K562 (cell line): ENCODE results near the gene AGAP1.
"Not testable (repeated sequence)": the region's sequence is repeated elsewhere in the genome, so short reads cannot be mapped to it uniquely, and the experiment has no call there.

Experiments
- ATF1 ChIP-seq, 2 experiments: fragments of 450-650 bp in 1 of 2; IDR thresholded peaks; 2 replicates each; pipeline ENCODE4 v1.6.1; 2016; ENCODE audit warnings: missing compliant biosample characterization in 1 of 2, missing genetic modification characterization in 1 of 2
- CBFA2T3 ChIP-seq: fragments of 450-650 bp; IDR thresholded peaks from 2 replicates; pipeline ENCODE4 v1.6.1; 2017
- CTCF ChIP-seq, 3 experiments: IDR thresholded peaks in 2 of 3; conservative IDR thresholded peaks in 1 of 3; 2 replicates each; pipeline ENCODE4 v1.5.1; 2011 to 2012; ENCODE audit warnings: low read length in 3 of 3, mild to moderate bottlenecking in 3 of 3, control low read depth in 2 of 3, improper control_type of control experiment in 1 of 3, inconsistent platforms in 1 of 3, low read depth in 1 of 3, mixed read lengths in 1 of 3, moderate library complexity in 1 of 3; ENCODE audit not compliant: insufficient read depth in 2 of 3
- EGR1 ChIP-seq: fragments of 450-650 bp; conservative IDR thresholded peaks from 2 replicates; pipeline ENCODE4 v1.6.1; 2017; ENCODE audit warnings: mild to moderate bottlenecking
- EZH2 ChIP-seq: IDR thresholded peaks from 2 replicates; pipeline ENCODE4 v1.6.1; 2012; ENCODE audit warnings: low read depth, mild to moderate bottlenecking, inconsistent platforms, low read length, borderline replicate concordance
- TCF7 ChIP-seq: sonication (generic); IDR thresholded peaks from 2 replicates; pipeline ENCODE4 v1.6.1; 2016; ENCODE audit warnings: antibody characterized with exemption, borderline replicate concordance
- TEAD4 ChIP-seq, 2 experiments: sonication (generic) in 1 of 2; formaldehyde crosslinking in 1 of 2; IDR thresholded peaks; 2 replicates each; pipeline versions ENCODE4 v1.6.1 to v1.8.0; 2012 to 2022; ENCODE audit warnings: borderline replicate concordance in 1 of 2, inconsistent platforms in 1 of 2, low read length in 1 of 2, mild to moderate bottlenecking in 1 of 2, missing genetic modification reagents in 1 of 2
- ZNF518B ChIP-seq: fragments of 250-450 bp; sonication (Bioruptor Pico); IDR thresholded peaks from 2 replicates; pipeline ENCODE4 v1.5.0; 2021; ENCODE audit warnings: mild to moderate bottlenecking, moderate library complexity

- not testable (repeated sequence) for TF ChIP-seq ATF1 (CRISPR knock-in tag; IDR thresholded peaks at IDR 0.05); ATF1 (tag; IDR thresholded peaks at IDR 0.05); CTCF (IDR thresholded peaks at IDR 0.05 in 2 of 3, conservative IDR thresholded peaks at IDR 0.05 in 1 of 3; ENCODE audit: insufficient read depth in 2 of 3, low read depth in 1 of 3, low read length in 3 of 3); EZH2; TEAD4 (IDR thresholded peaks at IDR 0.05; ENCODE audit: low read length); TEAD4 (CRISPR knock-in tag; IDR thresholded peaks at IDR 0.05; ENCODE audit: borderline replicate concordance); CBFA2T3; TCF7; ZNF518B; EGR1
These were observed 569.0 kb downstream of the AGAP1 start for GRCh38 chr2:236062806-236063205.
